GM18508 (cell line): Measurements from ENCODE around the gene SIRT7.
"Not testable (repeated sequence)": the region's sequence is repeated elsewhere in the genome, so short reads cannot be mapped to it uniquely, and the experiment has no call there.

ENCODE experiments used
- ATAC-seq: cut with Tn5 transposase; IDR thresholded peaks from one replicate; pipeline ENCODE4 v1.9.1; 2021; ENCODE audit warnings: moderate number of reproducible peaks; ENCODE audit not compliant: insufficient read depth, unreplicated experiment

The SIRT7 gene

GRCh38 chr17:81921996-81922565 is 4.1 kb upstream of the SIRT7 start:
- ATAC-seq = no peak

DNA sequence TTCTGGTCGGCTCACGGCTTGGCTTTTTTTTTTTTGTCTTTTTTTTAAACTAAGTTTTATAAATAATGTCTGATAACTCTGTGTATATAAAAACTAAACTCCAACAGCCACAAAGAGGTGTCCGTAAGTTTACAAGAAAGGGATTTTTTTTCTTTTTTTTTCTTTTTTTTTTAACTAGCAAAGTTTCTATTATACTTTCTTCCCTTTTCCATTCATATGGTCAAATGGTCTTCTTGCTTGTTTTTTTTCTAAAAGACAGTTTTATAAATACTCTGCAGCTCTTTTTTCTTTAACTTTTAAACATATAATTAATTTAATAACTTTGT is 3.5 kb upstream of the SIRT7 start:
- no peak for ATAC-seq

GRCh38 chr17:81920612-81921536 is 2.9 kb upstream of the SIRT7 start:
- ATAC-seq = no peak

DNA sequence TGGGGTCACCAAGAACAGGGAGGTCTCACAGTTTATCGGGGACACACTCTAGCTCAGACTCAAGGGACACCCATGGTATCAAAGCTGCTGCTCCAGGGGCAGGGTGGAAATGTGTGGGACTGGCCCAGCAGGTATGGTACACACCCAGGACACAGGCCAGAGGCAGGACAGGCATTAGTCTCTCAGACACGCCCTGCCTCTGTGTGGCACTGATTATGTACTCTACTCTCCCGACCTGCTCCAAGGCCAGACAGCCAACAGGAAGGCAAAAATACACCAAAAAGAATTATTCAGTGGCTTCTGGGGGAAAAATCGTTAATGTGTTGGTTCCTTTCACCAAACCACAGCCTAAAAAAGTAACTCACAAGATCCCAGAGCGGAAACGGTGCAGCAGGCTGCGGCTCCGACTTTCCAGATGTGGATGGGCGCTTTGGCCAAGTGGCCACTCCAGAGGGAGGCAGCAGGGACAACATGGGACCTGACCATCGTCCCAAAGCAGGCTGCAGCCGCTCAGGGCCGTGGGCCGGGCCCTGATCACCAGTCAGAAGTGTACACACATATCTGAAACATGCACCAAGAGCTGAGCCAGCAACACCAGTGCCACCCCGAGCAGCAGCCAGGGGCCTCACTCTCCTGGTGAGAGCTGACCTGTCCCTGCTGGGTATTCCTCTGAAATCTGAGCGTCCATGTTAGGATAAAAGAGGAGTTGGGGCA is 1.0 kb upstream of the SIRT7 start:
- no peak for ATAC-seq

DNA sequence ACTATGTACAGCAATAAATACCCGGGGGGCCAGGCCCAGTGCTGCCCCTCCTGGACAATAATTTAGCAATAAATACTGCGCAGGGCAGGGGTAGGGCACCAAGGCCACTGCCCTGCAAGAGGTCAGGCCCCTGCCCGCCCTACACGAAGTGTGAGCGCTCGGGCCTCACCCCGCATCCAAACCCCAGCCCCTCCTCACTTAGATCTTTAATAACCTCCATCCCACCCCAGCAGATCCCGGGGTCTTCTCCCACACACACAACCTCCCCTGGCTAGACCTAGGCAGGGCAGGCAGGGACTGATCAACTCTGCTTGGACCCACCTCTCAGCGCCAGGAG is 325 bp upstream of the SIRT7 start:
- ATAC-seq = not testable (repeated sequence)

DNA sequence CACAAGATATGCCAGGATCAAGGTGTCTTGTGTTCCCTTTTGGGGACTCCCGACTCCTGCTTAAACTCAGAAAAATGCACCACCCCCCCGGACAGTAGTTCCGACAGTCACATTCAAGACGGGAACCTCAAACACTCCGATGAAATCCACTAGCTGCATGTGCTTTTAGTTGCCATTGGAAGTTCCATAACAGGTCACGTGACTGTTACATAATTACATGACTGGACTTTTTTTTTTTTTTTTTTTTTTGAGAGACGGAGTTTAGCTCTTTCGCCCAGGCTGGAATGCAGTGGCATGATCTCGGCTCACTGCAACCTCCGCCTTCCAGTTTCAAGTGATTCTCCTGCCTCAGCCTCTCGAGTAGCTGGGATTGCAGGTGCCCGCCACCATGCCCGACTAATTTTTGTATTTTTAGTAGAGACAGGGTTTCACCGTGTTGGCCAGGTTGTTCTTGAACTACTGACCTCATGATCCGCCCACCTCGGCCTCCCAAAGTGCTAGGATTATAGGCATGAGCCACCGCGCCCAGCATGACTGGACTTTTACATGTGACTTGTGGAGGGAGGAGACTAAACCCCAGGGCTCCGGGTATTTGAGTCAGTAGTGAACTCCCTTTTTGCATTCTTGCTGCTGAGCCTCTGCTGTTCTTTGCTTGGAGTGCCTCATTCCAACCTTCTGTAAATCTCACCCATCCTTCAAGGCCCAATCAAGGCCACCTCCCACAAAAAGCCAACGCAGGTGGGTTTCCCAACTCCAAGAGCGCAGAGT is 1.6 kb downstream of the SIRT7 start:
- ATAC-seq = no peak

GRCh38 chr17:81915331-81915730 is 2.6 kb downstream of the SIRT7 start:
- ATAC-seq = no peak

DNA sequence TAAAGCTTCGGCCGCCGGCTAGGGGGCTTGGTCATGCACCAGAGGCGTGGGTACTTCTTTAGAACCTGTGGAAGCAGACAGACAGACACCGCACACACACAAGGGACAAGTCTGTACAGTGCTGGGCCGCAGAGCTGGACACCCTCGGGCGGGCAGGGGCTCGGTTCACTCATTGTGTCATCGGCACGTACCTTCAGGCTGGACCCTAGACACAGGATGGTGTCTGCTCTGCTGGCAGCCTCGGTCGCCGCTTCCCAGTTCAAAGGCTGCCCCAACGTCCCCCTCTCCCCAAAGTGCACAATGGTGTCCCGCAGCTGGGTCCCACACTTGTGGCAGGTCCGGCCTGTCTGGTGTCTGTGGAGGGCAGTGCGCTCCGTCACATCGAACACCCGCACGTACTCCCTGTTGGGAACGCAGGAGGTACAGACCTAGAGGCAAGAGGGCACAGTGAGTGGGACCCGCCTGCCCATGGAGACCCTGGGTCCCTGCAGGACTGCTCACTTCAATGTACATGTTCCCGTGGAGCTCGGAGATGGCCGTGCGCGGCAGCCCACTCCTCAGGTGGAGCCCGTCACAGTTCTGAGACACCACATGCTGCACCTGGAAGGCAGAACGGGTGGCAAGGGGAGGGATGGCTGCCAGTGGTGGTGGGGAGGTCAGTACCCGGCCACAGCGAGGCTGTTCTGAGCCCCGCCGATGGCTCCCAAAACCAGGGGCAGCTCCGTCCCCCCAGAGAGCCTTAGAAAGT is 3.7 kb downstream of the SIRT7 start:
- ATAC-seq = no peak

- ATAC-seq = no peak
Observed at GRCh38 chr17:81913394-81914102, 4.4 kb downstream of the SIRT7 start.

- ATAC-seq = no peak
Observed at GRCh38 chr17:81912441-81913309, 5.3 kb downstream of the SIRT7 start.

GRCh38 chr17:81911969-81912368 is 6.0 kb downstream of the SIRT7 start:
- no peak for ATAC-seq

GRCh38 chr17:81911277-81911961 is 6.6 kb downstream of the SIRT7 start, which contains the start of gene PCYT2:
Gene PCYT2 (minus strand): TSS chr17:81911399. CDS start chr17:81911355, 44 bp downstream.
- no peak for ATAC-seq

DNA sequence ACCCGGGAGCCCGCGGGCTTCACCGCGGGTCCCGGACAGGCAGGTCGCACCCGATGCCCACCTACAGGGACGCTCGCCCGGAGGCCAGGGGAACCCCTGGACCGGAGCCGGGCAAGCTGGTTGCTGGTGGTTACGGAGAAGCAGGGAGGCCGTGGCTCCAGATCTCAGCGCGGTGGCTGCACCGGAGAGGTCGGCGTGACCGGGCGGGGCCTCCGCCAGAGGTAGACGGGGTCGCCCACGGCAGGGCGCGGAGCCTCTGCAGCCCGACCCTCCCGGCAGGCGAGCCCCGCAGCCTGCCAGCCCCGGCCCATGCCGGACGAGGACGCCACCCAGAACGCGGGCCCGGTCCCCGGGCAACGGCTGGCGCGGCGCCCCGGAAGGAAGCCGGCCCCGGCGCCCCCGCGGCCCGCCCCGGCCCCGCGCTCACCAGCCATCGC is 7.1 kb downstream of the SIRT7 start:
- no peak for ATAC-seq

- ATAC-seq = no peak
Observed at GRCh38 chr17:81909966-81910839, 7.8 kb downstream of the SIRT7 start.

- no peak for ATAC-seq
Observed at GRCh38 chr17:81909231-81909630, 8.7 kb downstream of the SIRT7 start.

- no peak for ATAC-seq
Observed at GRCh38 chr17:81908793-81909192, 9.2 kb downstream of the SIRT7 start.
